B cell (primary cell): ENCODE results near the gene HIGD1A. TPM values are rescaled to one million over a fixed set of nuclear protein-coding genes. Genes with fewer than 3 reads are reported as not detected.

ENCODE experiments used
- ATAC-seq: fragments of 200-7000 bp; cut with Tn5 transposase; one replicate; pipeline ENCODE4 v1.10.0; 2021; ENCODE audit warnings: low read depth, mild to moderate bottlenecking, moderate number of reproducible peaks, moderate library complexity
- CTCF ChIA-PET: fragments of 350-600 bp; sonication (Branson Sonifier 250); formaldehyde crosslinking; loops from one replicate; lab custom pipeline; 2021; ENCODE audit warnings: antibody characterized with exemption, inconsistent platforms; lab: Charles Lee
- POLR2A ChIA-PET: fragments of 350-600 bp; sonication (Branson Sonifier 250); formaldehyde crosslinking; loops from one replicate; lab custom pipeline; 2021; ENCODE audit warnings: antibody characterized with exemption; lab: Charles Lee
- DNase-seq: peaks from one replicate; pipeline ENCODE4 v3.0.0; 2013
- H2AFZ ChIP-seq: 2 replicates; pipeline ENCODE4 v1.6.1; 2012; ENCODE audit warnings: mild to moderate bottlenecking, low read depth, low read length; ENCODE audit not compliant: insufficient read depth, poor library complexity, severe bottlenecking
- H3K27ac ChIP-seq, 2 donors: 1 replicate in 1 of 2; 2 replicates in 1 of 2; pipeline ENCODE4 v1.5.1; 2012 to 2013; ENCODE audit warnings: low read length in 2 of 2, mild to moderate bottlenecking in 2 of 2, moderate library complexity in 1 of 2
- H3K27me3 ChIP-seq, 4 experiments: fragments of 200-600 bp in 1 of 4; sonication (generic) in 1 of 4; replicated peaks in 1 of 4; 1 replicate in 2 of 4; 2 replicates in 2 of 4; pipeline versions ENCODE4 v1.6.1 to v1.7.0; 2013 to 2016; ENCODE audit warnings: low read length in 3 of 4, mild to moderate bottlenecking in 2 of 4, mixed read lengths in 1 of 4, moderate library complexity in 1 of 4; ENCODE audit not compliant: insufficient read depth in 4 of 4, control insufficient read depth in 3 of 4; ENCODE audit errors: control extremely low read depth in 1 of 4
- H3K36me3 ChIP-seq, 2 experiments: replicated peaks in 1 of 2; 1 replicate in 1 of 2; 2 replicates in 1 of 2; pipeline versions ENCODE4 v1.6.1 to v1.7.1; 2013; ENCODE audit warnings: low read length in 1 of 2; ENCODE audit not compliant: insufficient read depth in 2 of 2, control insufficient read depth in 1 of 2; ENCODE audit errors: control extremely low read depth in 1 of 2, extremely low read depth in 1 of 2
- H3K4me1 ChIP-seq, 2 donors: fragments of 200-600 bp in 1 of 2; sonication (generic) in 1 of 2; 1 replicate in 1 of 2; 2 replicates in 1 of 2; pipeline versions ENCODE4 v1.5.1 to v1.6.1; 2013 to 2017; ENCODE audit warnings: low read length in 2 of 2; ENCODE audit not compliant: control insufficient read depth in 2 of 2, insufficient read depth in 2 of 2
- H3K4me2 ChIP-seq: replicated peaks from 2 replicates; pipeline ENCODE3; 2012; ENCODE audit warnings: mild to moderate bottlenecking, low read depth, low read length; ENCODE audit not compliant: poor library complexity, severe bottlenecking
- H3K4me3 ChIP-seq, 5 experiments: fragments of 200-600 bp in 1 of 5; sonication (generic) in 1 of 5; 1 replicate in 3 of 5; 2 replicates in 2 of 5; pipeline versions ENCODE4 v1.5.1 to v1.7.0; 2011 to 2016; ENCODE audit warnings: low read length in 4 of 5, mild to moderate bottlenecking in 4 of 5, low read depth in 2 of 5, control low read depth in 1 of 5, moderate library complexity in 1 of 5; ENCODE audit not compliant: insufficient read depth in 1 of 5; ENCODE audit errors: control extremely low read depth in 1 of 5, extremely low read depth in 1 of 5
- H3K79me2 ChIP-seq: fragments of 200-600 bp; sonication (generic); one replicate; pipeline ENCODE4 v1.6.0; 2016; ENCODE audit warnings: low read length; ENCODE audit not compliant: control insufficient read depth, insufficient read depth
- H3K9ac ChIP-seq: fragments of 200-600 bp; sonication (generic); 2 replicates; pipeline ENCODE4 v1.6.1; 2017; ENCODE audit warnings: mild to moderate bottlenecking, low read length, moderate library complexity
- H3K9me3 ChIP-seq, 3 donors: one replicate each; pipeline versions ENCODE4 v1.6.1 to v1.7.1; 2013; ENCODE audit warnings: low read length in 2 of 3; ENCODE audit not compliant: control insufficient read depth in 2 of 3, insufficient read depth in 1 of 3; ENCODE audit errors: control extremely low read depth in 1 of 3
- H4K20me1 ChIP-seq: 2 replicates; pipeline ENCODE4 v1.6.0; 2012; ENCODE audit warnings: mild to moderate bottlenecking, low read length; ENCODE audit not compliant: insufficient read depth, control insufficient read depth, poor library complexity, severe bottlenecking
- H3K27ac Mint-ChIP-seq: one replicate; pipeline ENCODE4 v1.8.0; 2021; ENCODE audit warnings: mixed read lengths
- H3K27me3 Mint-ChIP-seq: one replicate; pipeline ENCODE4 v1.8.0; 2021; ENCODE audit warnings: mixed read lengths
- H3K4me1 Mint-ChIP-seq: one replicate; pipeline ENCODE4 v1.8.0; 2021; ENCODE audit warnings: mixed read lengths
- H3K4me3 Mint-ChIP-seq: one replicate; pipeline ENCODE4 v1.8.0; 2021; ENCODE audit warnings: mixed read lengths
- H3K9me3 Mint-ChIP-seq: one replicate; pipeline ENCODE4 v1.8.0; 2022; ENCODE audit warnings: mixed read lengths; ENCODE audit not compliant: insufficient read depth
- CTCF ChIP-seq: fragments of 200-600 bp; IDR thresholded peaks from one replicate; pipeline ENCODE4 v1.8.0; 2022; ENCODE audit warnings: antibody characterized with exemption, mild to moderate bottlenecking
- EZH2 ChIP-seq: IDR thresholded peaks from 2 replicates; pipeline ENCODE4 v1.6.1; 2012; ENCODE audit warnings: borderline replicate concordance, low read depth, mild to moderate bottlenecking, moderate library complexity, low read length; ENCODE audit not compliant: insufficient read depth, poor library complexity, severe bottlenecking
- WGBS: methylation state at CpG from one replicate; pipeline ENCODE4 v1.1.5; 2013; ENCODE audit warnings: missing lambda C conversion rate; ENCODE audit not compliant: insufficient coverage; 5-methylcytosine and 5-hydroxymethylcytosine counted together
- intact Hi-C: fragments of 100-400 bp; cut with micrococcal nuclease; formaldehyde crosslinking; loops from one replicate; pipeline ENCODE4 v1.10.0; 2022
- polyA plus RNA-seq: library from polyadenylated mRNA; depleted of rRNA; stranded (reverse); fragments of >200 nt; gene quantifications from 2 replicates; pipeline ENCODE4 v1.2.3, GENCODE V29; 2012
- total RNA-seq, 2 donors: library from RNA; stranded (reverse); fragments of 120-200 nt in 1 of 2; gene quantifications; 1 replicate in 1 of 2; 2 replicates in 1 of 2; pipeline versions ENCODE4 v1.2.3 to v1.2.4, GENCODE V29; 2013 to 2022

Gene HIGD1A
- total and polyA plus RNA-seq, 2 donors (not counting 1 experiment from before 2014, with no cell fraction given), result 14.2 to 16.5 TPM

- Histone ChIP-seq H3K9ac (no peak overlapping the region), H4K20me1 (no peaks in the 10 kb centered on the region), H3K4me3 (no peak overlapping the region), H3K27ac (no peak overlapping the region), H3K9me3 (no peaks in the 10 kb centered on the region), H3K79me2 (no peaks in the 10 kb centered on the region), H3K4me2 (no peak overlapping the region), H2AFZ (no peak overlapping the region), H3K4me1 (peaks cover 3 to 6% of the 10 kb centered on the region in 2 donors), H3K27me3 (no peaks in the 10 kb centered on the region), H3K36me3 (no peaks in the 10 kb centered on the region)
- TF ChIP-seq EZH2 (no peak), CTCF (no peak)
- intact Hi-C loops, result loop anchor here (5.0 kb wide), 1 partner anchor 77 kb away; no protein-coding TSS in a partner anchor
- WGBS, result 95% methylated on average over 9 of the region's 12 CpGs
- Mint-ChIP-seq H3K27ac (no peak overlapping the region), H3K4me3 (no peak overlapping the region), H3K4me1 (peaks cover 18% of the 10 kb centered on the region), H3K27me3 (no peaks in the 10 kb centered on the region), H3K9me3 (no peaks in the 10 kb centered on the region)
- POLR2A ChIA-PET, result no interaction called here
- CTCF ChIA-PET, result no interaction called here
- no peak for DNase-seq
- no peak for ATAC-seq
Measured at GRCh38 chr3:42739401-42740158, 64.7 kb downstream of the HIGD1A start.

- H3K27me3 Mint-ChIP-seq, result no peaks in the 10 kb centered on the region
- POLR2A ChIA-PET, result no interaction called here
- no peak overlapping the region for H3K27ac Mint-ChIP-seq
- H3K4me2 ChIP-seq, result no peak overlapping the region
- no peak overlapping the region for H3K9ac ChIP-seq
- no peaks in the 10 kb centered on the region for H3K27me3 ChIP-seq
- CTCF ChIA-PET, result interaction anchor here (3.4 kb wide), 1 partner anchor 9 kb away, joined by 13 read pairs; no protein-coding TSS in a partner anchor
- H3K36me3 ChIP-seq, result no peaks in the 10 kb centered on the region
- TF ChIP-seq CTCF (no peak), EZH2 (no peak)
- no peaks in the 10 kb centered on the region for H3K9me3 ChIP-seq
- H4K20me1 ChIP-seq, result no peaks in the 10 kb centered on the region
- H3K9me3 Mint-ChIP-seq, result no peaks in the 10 kb centered on the region
- peaks cover 15% of the 10 kb centered on the region for H3K4me1 Mint-ChIP-seq
- no peak overlapping the region for H3K27ac ChIP-seq
- H3K4me3 Mint-ChIP-seq, result no peak overlapping the region
- no peaks in the 10 kb centered on the region for H3K79me2 ChIP-seq
- 100% methylated on average over 2 of the region's 6 CpGs for WGBS
- peaks cover 3 to 6% of the 10 kb centered on the region in 2 donors for H3K4me1 ChIP-seq
- intact Hi-C loops, result no loop called here
- DNase-seq, result no peak
- H2AFZ ChIP-seq, result no peak overlapping the region
- no peak overlapping the region for H3K4me3 ChIP-seq
- no peak for ATAC-seq
Measured at GRCh38 chr3:42736531-42736930, 67.8 kb downstream of the HIGD1A start.
